Esophagus squamous epithelium (tissue), 5 donors: ENCODE data around the gene MUSK. TPM values are rescaled to one million over a fixed set of nuclear protein-coding genes. Genes with fewer than 3 reads are reported as not detected.

Source experiments
- DNase-seq: peaks from one replicate; lab custom pipeline; 2025; lab: John Stamatoyannopoulos, UW
- H3K27ac ChIP-seq, 4 donors: fragments of 200-600 bp; sonication (generic); one replicate each; pipeline ENCODE4 v1.5.1; 2016 to 2019; ENCODE audit warnings: mild to moderate bottlenecking in 1 of 4
- H3K27me3 ChIP-seq, 4 donors: fragments of 200-600 bp; sonication (generic); 1 replicate in 3 of 4; 2 replicates in 1 of 4; pipeline versions ENCODE4 v1.5.1 to v1.6.0; 2017 to 2021; ENCODE audit warnings: antibody characterized with exemption in 1 of 4
- H3K36me3 ChIP-seq, 3 donors: fragments of 200-600 bp; sonication (generic); one replicate each; pipeline ENCODE4 v1.5.1; 2016 to 2019
- H3K4me1 ChIP-seq, 3 donors: fragments of 200-600 bp; sonication (generic); one replicate each; pipeline ENCODE4 v1.5.1; 2017 to 2019
- H3K4me3 ChIP-seq, 4 donors: fragments of 200-600 bp; sonication (generic); 1 replicate in 3 of 4; 2 replicates in 1 of 4; pipeline ENCODE4 v1.5.1; 2016 to 2019; ENCODE audit warnings: mild to moderate bottlenecking in 2 of 4, moderate library complexity in 1 of 4
- H3K9me3 ChIP-seq, 3 donors: fragments of 200-600 bp; sonication (generic); one replicate each; pipeline ENCODE4 v1.5.1; 2016 to 2019
- CTCF ChIP-seq, 6 experiments: fragments of 450-650 bp in 4 of 6; fragments of 200-600 bp in 2 of 6; sonication (generic) in 2 of 6; IDR thresholded peaks; one replicate each; pipeline ENCODE4 v1.5.1; 2016 to 2019; ENCODE audit warnings: antibody characterized with exemption in 6 of 6, mild to moderate bottlenecking in 4 of 6, moderate library complexity in 4 of 6
- POLR2A ChIP-seq, 4 donors: fragments of 450-650 bp; IDR thresholded peaks; one replicate each; pipeline ENCODE4 v1.6.1; 2017; ENCODE audit warnings: antibody characterized with exemption in 4 of 4, mild to moderate bottlenecking in 4 of 4, moderate library complexity in 3 of 4
- WGBS, 2 donors: methylation state at CpG; one replicate each; pipeline ENCODE4 v1.1.5; 2018; 5-methylcytosine and 5-hydroxymethylcytosine counted together
- intact Hi-C: fragments of 100-400 bp; cut with DNase I; formaldehyde crosslinking; loops from one replicate; pipeline ENCODE4 v1.15.0; 2022
- total RNA-seq, 4 donors: library from RNA; depleted of rRNA; stranded (reverse); fragments of >200 nt; gene quantifications; one replicate each; pipeline ENCODE4 v1.1.0, GENCODE V29; 2016
- donor health status: DM: yes; HTN: yes; CAD: no.

MUSK gene
- total RNA-seq, 4 donors from 2014 or later: 0.15 to 10.1 (median 1.5) TPM

- WGBS, 2 donors: 28 to 31% methylated on average over 3 of the region's 3 CpGs
- Histone ChIP-seq H3K27ac (no peak overlapping the region), H3K9me3 (no peaks in the 10 kb centered on the region), H3K27me3 (no peaks in the 10 kb centered on the region), H3K36me3 (no peaks in the 10 kb centered on the region), H3K4me3 (no peak overlapping the region), H3K4me1 (no peaks in the 10 kb centered on the region)
- TF ChIP-seq POLR2A (IDR thresholded peaks at IDR 0.05) (no peak), CTCF (IDR thresholded peaks at IDR 0.05) (peak; percentile 47 to 73 (median 64))
- DNase-seq: no peak
- intact Hi-C loops: no loop called here
These were observed 45.0 kb upstream of the MUSK start for GRCh38 chr9:110623462-110624025.

GRCh38 chr9:110626101-110626829 is 42.3 kb upstream of the MUSK start:
- Histone ChIP-seq H3K27me3 (no peaks in the 10 kb centered on the region), H3K4me3 (no peak overlapping the region), H3K27ac (no peak overlapping the region), H3K9me3 (peaks cover 0 to 3% (median 0%) of the 10 kb centered on the region in 3 donors), H3K4me1 (no peaks in the 10 kb centered on the region), H3K36me3 (no peaks in the 10 kb centered on the region)
- 60 to 61% methylated on average over 9 of the region's 9 CpGs for WGBS, 2 donors
- no peak for TF ChIP-seq POLR2A (IDR thresholded peaks at IDR 0.05)
- no peak for TF ChIP-seq CTCF (IDR thresholded peaks at IDR 0.05)
- intact Hi-C loops: no loop called here
- no peak for DNase-seq

GRCh38 chr9:110635589-110635988 is 33.0 kb upstream of the MUSK start:
- Histone ChIP-seq H3K27me3 (no peaks in the 10 kb centered on the region), H3K4me3 (no peak overlapping the region), H3K36me3 (no peaks in the 10 kb centered on the region), H3K9me3 (peaks cover 0 to 20% (median 0%) of the 10 kb centered on the region in 3 donors), H3K4me1 (no peaks in the 10 kb centered on the region), H3K27ac (no peak overlapping the region)
- intact Hi-C loops: loop anchor here (5.0 kb wide), 1 partner anchor 667 kb away; no protein-coding TSS in a partner anchor
- no peak for TF ChIP-seq POLR2A (IDR thresholded peaks at IDR 0.05)
- TF ChIP-seq CTCF (IDR thresholded peaks at IDR 0.05): no peak
- DNase-seq: no peak

- Histone ChIP-seq H3K4me1 (no peaks in the 10 kb centered on the region), H3K27me3 (no peaks in the 10 kb centered on the region), H3K27ac (no peak overlapping the region), H3K9me3 (peaks cover 0 to 16% (median 0%) of the 10 kb centered on the region in 3 donors), H3K4me3 (no peak overlapping the region), H3K36me3 (no peaks in the 10 kb centered on the region)
- intact Hi-C loops: loop anchor here (5.0 kb wide), 1 partner anchor 664 kb away; no protein-coding TSS in a partner anchor
- TF ChIP-seq POLR2A (IDR thresholded peaks at IDR 0.05): no peak
- TF ChIP-seq CTCF (IDR thresholded peaks at IDR 0.05): peak in 4 of 6 experiments; percentile 33 to 55 (median 40)
- DNase-seq: no peak
- WGBS, 2 donors: 35 to 38% methylated on average over 4 of the region's 4 CpGs
These were observed 30.1 kb upstream of the MUSK start for GRCh38 chr9:110638381-110638954.

- no peak for DNase-seq
- intact Hi-C loops: no loop called here
- Histone ChIP-seq H3K27me3 (no peaks in the 10 kb centered on the region), H3K9me3 (peaks cover 0 to 11% (median 0%) of the 10 kb centered on the region in 3 donors), H3K4me3 (no peak overlapping the region), H3K36me3 (no peaks in the 10 kb centered on the region), H3K4me1 (no peaks in the 10 kb centered on the region), H3K27ac (no peak overlapping the region)
- TF ChIP-seq CTCF (IDR thresholded peaks at IDR 0.05): no peak
- TF ChIP-seq POLR2A (IDR thresholded peaks at IDR 0.05): no peak
These were observed 27.9 kb upstream of the MUSK start for GRCh38 chr9:110640736-110641135.
